Activated T-helper 17 cell treated with anti-CD3 and anti-CD28 coated beads, Interleukin-2, amount 50 U/mL, for 72 hours (primary cell): Measurements from ENCODE around the gene HOXC6. TPM values are rescaled to one million over a fixed set of nuclear protein-coding genes. Genes with fewer than 3 reads are reported as not detected.

ENCODE experiments used
- ATAC-seq: fragments of 150-1000 bp; cut with Tn5 transposase; replicated peaks from 2 replicates; pipeline ENCODE4 v1.10.0; 2021; ENCODE audit warnings: mild to moderate bottlenecking, moderate library complexity
- H3K27ac Mint-ChIP-seq: one replicate; pipeline ENCODE4 v1.8.0; 2022; ENCODE audit warnings: mixed read lengths
- H3K27me3 Mint-ChIP-seq: one replicate; pipeline ENCODE4 v1.8.0; 2022; ENCODE audit warnings: mixed read lengths
- H3K36me3 Mint-ChIP-seq: one replicate; pipeline ENCODE4 v1.8.0; 2022; ENCODE audit warnings: low read depth, mild to moderate bottlenecking, mixed read lengths
- H3K4me1 Mint-ChIP-seq: one replicate; pipeline ENCODE4 v1.8.0; 2022; ENCODE audit warnings: mixed read lengths
- H3K4me3 Mint-ChIP-seq: one replicate; pipeline ENCODE4 v1.8.0; 2022; ENCODE audit warnings: mild to moderate bottlenecking, mixed read lengths
- H3K9me3 Mint-ChIP-seq: one replicate; pipeline ENCODE4 v1.8.0; 2022; ENCODE audit warnings: mixed read lengths
- total RNA-seq, 2 donors: library from RNA; stranded (reverse); gene quantifications; one replicate each; pipeline ENCODE4 v1.2.3, GENCODE V29; 2022

HOXC6 gene
- total RNA-seq, 2 donors from 2014 or later, result not detected

- ATAC-seq, result peak; percentile 9
- Mint-ChIP-seq H3K4me3 (peak overlapping the region; percentile 80), H3K27ac (no peak overlapping the region), H3K36me3 (peaks cover 9% of the 10 kb centered on the region), H3K9me3 (no peaks in the 10 kb centered on the region), H3K4me1 (peaks cover 8% of the 10 kb centered on the region), H3K27me3 (peaks cover 74% of the 10 kb centered on the region)
Measured at GRCh38 chr12:53996240-53997203, 31.7 kb upstream of the HOXC6 start.

- no peak for ATAC-seq
- Mint-ChIP-seq H3K4me1 (peaks cover 8% of the 10 kb centered on the region), H3K4me3 (peak overlapping the region; percentile 80), H3K36me3 (peaks cover 9% of the 10 kb centered on the region), H3K9me3 (no peaks in the 10 kb centered on the region), H3K27me3 (peaks cover 80% of the 10 kb centered on the region), H3K27ac (no peak overlapping the region)
Measured at GRCh38 chr12:53997204-53998109, 30.8 kb upstream of the HOXC6 start.

GRCh38 chr12:53998110-53998899 is 29.9 kb upstream of the HOXC6 start:
- ATAC-seq, result no peak
- H3K27me3 Mint-ChIP-seq, result peaks cover 81% of the 10 kb centered on the region
- H3K4me1 Mint-ChIP-seq, result peaks cover 8% of the 10 kb centered on the region
- no peak overlapping the region for H3K27ac Mint-ChIP-seq
- H3K4me3 Mint-ChIP-seq, result no peak overlapping the region
- no peaks in the 10 kb centered on the region for H3K9me3 Mint-ChIP-seq
- H3K36me3 Mint-ChIP-seq, result peaks cover 8% of the 10 kb centered on the region

GRCh38 chr12:53998900-53999236 is 29.4 kb upstream of the HOXC6 start:
- no peak overlapping the region for H3K4me3 Mint-ChIP-seq
- peaks cover 81% of the 10 kb centered on the region for H3K27me3 Mint-ChIP-seq
- H3K9me3 Mint-ChIP-seq, result no peaks in the 10 kb centered on the region
- H3K4me1 Mint-ChIP-seq, result peaks cover 8% of the 10 kb centered on the region
- no peak for ATAC-seq
- H3K36me3 Mint-ChIP-seq, result peaks cover 3% of the 10 kb centered on the region
- H3K27ac Mint-ChIP-seq, result no peak overlapping the region

- H3K4me3 Mint-ChIP-seq, result peak overlapping the region; percentile 17
- H3K27ac Mint-ChIP-seq, result no peak overlapping the region
- H3K9me3 Mint-ChIP-seq, result no peaks in the 10 kb centered on the region
Measured at GRCh38 chr12:53999559-54000115, 28.6 kb upstream of the HOXC6 start.

GRCh38 chr12:54000116-54001114 is 27.8 kb upstream of the HOXC6 start, which contains the start of gene HOXC9:
Gene HOXC9, plus strand, starts transcription at chr12:54000161. Its CDS starts 28 bp downstream, at chr12:54000189.
- Mint-ChIP-seq H3K27ac (no peak within 1 kb of the TSS), H3K36me3 (no peaks in the 10 kb centered on the region), H3K4me3 (peak within 1 kb of the TSS; percentile 17), H3K4me1 (peaks cover 5% of the 10 kb centered on the region), H3K27me3 (peaks cover 82% of the 10 kb centered on the region), H3K9me3 (no peaks in the 10 kb centered on the region)
- no peak for ATAC-seq

More at GRCh38 chr12:53999559-54000115, 28.6 kb upstream of the HOXC6 start:
- no peak for ATAC-seq
- Mint-ChIP-seq H3K4me1 (peaks cover 8% of the 10 kb centered on the region), H3K36me3 (no peaks in the 10 kb centered on the region), H3K27me3 (peaks cover 83% of the 10 kb centered on the region)

GRCh38 chr12:54001283-54002187 is 26.7 kb upstream of the HOXC6 start:
- Mint-ChIP-seq H3K27ac (no peak overlapping the region), H3K4me3 (no peak overlapping the region), H3K9me3 (no peaks in the 10 kb centered on the region), H3K4me1 (peaks cover 9% of the 10 kb centered on the region), H3K36me3 (no peaks in the 10 kb centered on the region), H3K27me3 (peaks cover 83% of the 10 kb centered on the region)
- no peak for ATAC-seq

- no peaks in the 10 kb centered on the region for H3K36me3 Mint-ChIP-seq
- H3K4me3 Mint-ChIP-seq, result no peak overlapping the region
- H3K9me3 Mint-ChIP-seq, result no peaks in the 10 kb centered on the region
- ATAC-seq, result no peak
- no peak overlapping the region for H3K27ac Mint-ChIP-seq
- H3K4me1 Mint-ChIP-seq, result peaks cover 8% of the 10 kb centered on the region
- peaks cover 83% of the 10 kb centered on the region for H3K27me3 Mint-ChIP-seq
Measured at GRCh38 chr12:54002278-54002914, 25.8 kb upstream of the HOXC6 start.

- no peak for ATAC-seq
- Mint-ChIP-seq H3K4me1 (peaks cover 4% of the 10 kb centered on the region), H3K27ac (no peak overlapping the region), H3K27me3 (peaks cover 82% of the 10 kb centered on the region), H3K4me3 (no peak overlapping the region), H3K36me3 (no peaks in the 10 kb centered on the region), H3K9me3 (no peaks in the 10 kb centered on the region)
Measured at GRCh38 chr12:54002915-54003389, 25.3 kb upstream of the HOXC6 start.

- no peaks in the 10 kb centered on the region for H3K9me3 Mint-ChIP-seq
- no peaks in the 10 kb centered on the region for H3K36me3 Mint-ChIP-seq
- H3K27me3 Mint-ChIP-seq, result peaks cover 80% of the 10 kb centered on the region
- H3K27ac Mint-ChIP-seq, result no peak overlapping the region
- no peak for ATAC-seq
- H3K4me1 Mint-ChIP-seq, result peaks cover 4% of the 10 kb centered on the region
- H3K4me3 Mint-ChIP-seq, result no peak overlapping the region
Measured at GRCh38 chr12:54003625-54004024, 24.6 kb upstream of the HOXC6 start.

GRCh38 chr12:54004063-54004840 is 24.0 kb upstream of the HOXC6 start:
- Mint-ChIP-seq H3K27ac (no peak overlapping the region), H3K9me3 (no peaks in the 10 kb centered on the region), H3K4me1 (peaks cover 4% of the 10 kb centered on the region), H3K27me3 (peaks cover 77% of the 10 kb centered on the region), H3K4me3 (no peak overlapping the region), H3K36me3 (no peaks in the 10 kb centered on the region)
- ATAC-seq, result no peak
